ENCODE results near the gene C19orf38.
"Not testable (repeated sequence)": the region's sequence is repeated elsewhere in the genome, so short reads cannot be mapped to it uniquely, and the experiment has no call there.

Gene C19orf38

GRCh38 chr19:10876459-10877240 is 28.4 kb downstream of the C19orf38 start:
- no peak for DNase-seq (ENCODE audit: low read depth)

- DNase-seq (ENCODE audit: low read depth): not testable (repeated sequence)
Measured at GRCh38 chr19:10877608-10878007, 29.4 kb downstream of the C19orf38 start.

GRCh38 chr19:10878253-10878652 is 30.0 kb downstream of the C19orf38 start:
- no peak for DNase-seq (ENCODE audit: low read depth)

- DNase-seq (ENCODE audit: low read depth): no peak
Measured at GRCh38 chr19:10881403-10882107, 33.3 kb downstream of the C19orf38 start.

GRCh38 chr19:10882108-10882457 is 33.9 kb downstream of the C19orf38 start:
- no peak for DNase-seq (ENCODE audit: low read depth)

GRCh38 chr19:10884274-10884673 is 36.1 kb downstream of the C19orf38 start:
- no peak for DNase-seq (ENCODE audit: low read depth)

GRCh38 chr19:10885201-10886169 is 37.3 kb downstream of the C19orf38 start:
- no peak for DNase-seq (ENCODE audit: low read depth)

- no peak for DNase-seq (ENCODE audit: low read depth)
Measured at GRCh38 chr19:10887616-10888367, 39.6 kb downstream of the C19orf38 start.

GRCh38 chr19:10888421-10888866 is 40.2 kb downstream of the C19orf38 start:
- DNase-seq (ENCODE audit: low read depth): no peak

GRCh38 chr19:10889880-10890279 is 41.7 kb downstream of the C19orf38 start:
- no peak for DNase-seq (ENCODE audit: low read depth)

- DNase-seq (ENCODE audit: low read depth): no peak
Measured at GRCh38 chr19:10891405-10892086, 43.3 kb downstream of the C19orf38 start.

GRCh38 chr19:10892256-10892655 is 44.0 kb downstream of the C19orf38 start:
- no peak for DNase-seq (ENCODE audit: low read depth)

GRCh38 chr19:10894911-10895213 is 46.6 kb downstream of the C19orf38 start:
- DNase-seq (ENCODE audit: low read depth): no peak

GRCh38 chr19:10895363-10895762 is 47.1 kb downstream of the C19orf38 start:
- no peak for DNase-seq (ENCODE audit: low read depth)

- DNase-seq (ENCODE audit: low read depth): no peak
Measured at GRCh38 chr19:10895920-10896319, 47.7 kb downstream of the C19orf38 start.

- DNase-seq (ENCODE audit: low read depth): no peak
Measured at GRCh38 chr19:10896851-10897526, 48.8 kb downstream of the C19orf38 start.

- no peak for DNase-seq (ENCODE audit: low read depth)
Measured at GRCh38 chr19:10898633-10899032, 50.4 kb downstream of the C19orf38 start.

GRCh38 chr19:10899151-10899653 is 51.0 kb downstream of the C19orf38 start:
- no peak for DNase-seq (ENCODE audit: low read depth)

- no peak for DNase-seq (ENCODE audit: low read depth)
Measured at GRCh38 chr19:10907925-10908324, 59.7 kb downstream of the C19orf38 start.

GRCh38 chr19:10908380-10908960 is 60.3 kb downstream of the C19orf38 start:
- DNase-seq (ENCODE audit: low read depth): no peak
